Central memory CD8-positive, alpha-beta T cell (primary cell): ENCODE data around the gene CEP131.

Source experiments
- ATAC-seq: fragments of 150-1000 bp; cut with Tn5 transposase; replicated peaks from 2 replicates; pipeline ENCODE4 v1.10.0; 2022; ENCODE audit warnings: mild to moderate bottlenecking, moderate FRiP score, moderate number of reproducible peaks; ENCODE audit not compliant: poor library complexity, severe bottlenecking; ENCODE audit errors: extremely low read depth
- DNase-seq, 2 donors: peaks; one replicate each; pipeline ENCODE4 v3.0.0; 2021; ENCODE audit warnings: low spot score in 2 of 2
- H3K27ac Mint-ChIP-seq: one replicate; pipeline ENCODE4 v1.8.0; 2022; ENCODE audit warnings: low read depth, mild to moderate bottlenecking, moderate library complexity, mixed read lengths
- H3K27me3 Mint-ChIP-seq: one replicate; pipeline ENCODE4 v1.8.0; 2022; ENCODE audit warnings: mixed read lengths
- H3K36me3 Mint-ChIP-seq: one replicate; pipeline ENCODE4 v1.8.0; 2022; ENCODE audit warnings: mild to moderate bottlenecking, moderate library complexity, mixed read lengths; ENCODE audit not compliant: insufficient read depth
- H3K4me1 Mint-ChIP-seq: one replicate; pipeline ENCODE4 v1.8.0; 2022; ENCODE audit warnings: mixed read lengths
- H3K4me3 Mint-ChIP-seq: one replicate; pipeline ENCODE4 v1.8.0; 2022; ENCODE audit warnings: mild to moderate bottlenecking, moderate library complexity, mixed read lengths
- H3K9me3 Mint-ChIP-seq: one replicate; pipeline ENCODE4 v1.8.0; 2022; ENCODE audit warnings: mixed read lengths

The CEP131 gene

DNA sequence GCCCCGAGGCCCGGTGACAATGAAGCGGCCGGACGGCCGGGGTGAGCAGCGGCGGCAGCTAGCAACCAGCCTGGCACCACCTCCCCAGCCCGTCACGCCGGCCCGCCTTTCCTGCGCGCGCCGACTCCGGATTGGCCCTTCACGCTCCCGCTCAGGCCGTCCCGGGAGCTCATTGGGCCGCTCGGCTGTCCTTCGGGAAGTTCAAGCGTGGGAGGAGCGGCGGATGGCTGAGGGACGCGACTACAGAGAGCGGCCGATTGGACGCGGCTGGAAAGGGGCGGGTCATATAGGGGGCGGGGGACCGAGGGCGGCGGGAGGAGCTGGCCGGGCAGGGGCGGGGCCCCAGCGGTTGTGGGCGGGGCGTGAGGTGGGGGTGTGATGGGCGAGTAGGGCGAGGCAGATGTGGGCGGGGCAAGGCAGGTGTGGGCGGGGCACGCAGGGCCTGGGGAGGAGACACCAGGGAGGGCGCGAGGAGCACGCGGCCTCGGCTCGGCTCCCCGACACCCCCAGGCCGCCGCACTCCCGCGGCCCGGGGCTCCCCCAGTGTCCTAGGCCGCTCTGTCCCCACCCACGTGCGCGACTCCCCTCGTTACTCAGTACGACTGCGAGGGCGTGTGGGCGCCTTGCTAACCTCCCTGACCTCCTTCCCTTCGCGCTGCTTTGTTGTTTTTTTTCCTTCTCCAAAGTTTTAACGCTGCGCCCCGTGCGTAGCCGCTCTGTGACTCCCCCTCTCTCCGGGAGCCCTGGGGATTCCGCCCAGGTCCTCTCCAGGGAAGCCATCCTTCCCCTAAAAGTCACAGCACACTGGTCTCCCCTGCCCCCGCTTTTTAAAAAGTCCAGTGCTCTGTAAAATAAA, at the start of gene CEP131:
CEP131 (minus strand) TSS at position 60 of the 856 bp plus-strand sequence. CDS start 2,909 bp downstream, outside the sequence.
- Mint-ChIP-seq H3K9me3 (no peaks in the 10 kb centered on the region), H3K4me1 (peaks cover 18% of the 10 kb centered on the region), H3K27ac (peak within 1 kb of the TSS; percentile 61), H3K36me3 (peaks cover 7% of the 10 kb centered on the region), H3K27me3 (no peaks in the 10 kb centered on the region), H3K4me3 (peak within 1 kb of the TSS; percentile 78)
- ATAC-seq: peak; percentile 100
- DNase-seq: peak; percentile 98 to 99

DNA sequence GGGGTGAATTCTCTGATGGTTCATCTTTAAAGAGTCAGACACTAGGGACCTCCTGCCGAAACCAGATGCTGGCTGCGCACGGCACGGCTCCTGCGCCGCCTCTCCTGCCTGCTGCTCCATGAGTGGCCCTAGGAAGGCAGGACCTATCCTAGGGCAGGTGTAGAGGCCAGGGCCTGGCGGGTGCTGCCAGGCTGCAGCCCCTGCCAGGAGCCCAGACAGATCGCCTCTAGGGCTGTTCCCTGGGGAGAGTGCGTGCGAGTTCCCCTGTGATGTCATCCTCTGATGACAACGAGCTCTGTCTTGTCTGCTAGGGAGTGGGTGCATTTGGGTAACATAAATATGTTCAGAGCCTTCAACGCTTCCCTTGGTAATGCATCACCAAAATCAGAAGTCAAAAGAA, 48.5 kb upstream of the CEP131 start:
- Mint-ChIP-seq H3K4me3 (no peak overlapping the region), H3K9me3 (no peaks in the 10 kb centered on the region), H3K4me1 (peaks cover 4% of the 10 kb centered on the region), H3K27me3 (no peaks in the 10 kb centered on the region), H3K36me3 (peaks cover 30% of the 10 kb centered on the region), H3K27ac (no peak overlapping the region)
- no peak for DNase-seq
- ATAC-seq: no peak

- no peak overlapping the region for H3K27ac Mint-ChIP-seq
- no peaks in the 10 kb centered on the region for H3K9me3 Mint-ChIP-seq
- no peak overlapping the region for H3K4me3 Mint-ChIP-seq
- ATAC-seq: no peak
- DNase-seq: no peak
- H3K27me3 Mint-ChIP-seq: no peaks in the 10 kb centered on the region
- H3K36me3 Mint-ChIP-seq: peaks cover 29% of the 10 kb centered on the region
- H3K4me1 Mint-ChIP-seq: peaks cover 10% of the 10 kb centered on the region
Observed at GRCh38 chr17:81270279-81270678, 47.5 kb upstream of the CEP131 start.

DNA sequence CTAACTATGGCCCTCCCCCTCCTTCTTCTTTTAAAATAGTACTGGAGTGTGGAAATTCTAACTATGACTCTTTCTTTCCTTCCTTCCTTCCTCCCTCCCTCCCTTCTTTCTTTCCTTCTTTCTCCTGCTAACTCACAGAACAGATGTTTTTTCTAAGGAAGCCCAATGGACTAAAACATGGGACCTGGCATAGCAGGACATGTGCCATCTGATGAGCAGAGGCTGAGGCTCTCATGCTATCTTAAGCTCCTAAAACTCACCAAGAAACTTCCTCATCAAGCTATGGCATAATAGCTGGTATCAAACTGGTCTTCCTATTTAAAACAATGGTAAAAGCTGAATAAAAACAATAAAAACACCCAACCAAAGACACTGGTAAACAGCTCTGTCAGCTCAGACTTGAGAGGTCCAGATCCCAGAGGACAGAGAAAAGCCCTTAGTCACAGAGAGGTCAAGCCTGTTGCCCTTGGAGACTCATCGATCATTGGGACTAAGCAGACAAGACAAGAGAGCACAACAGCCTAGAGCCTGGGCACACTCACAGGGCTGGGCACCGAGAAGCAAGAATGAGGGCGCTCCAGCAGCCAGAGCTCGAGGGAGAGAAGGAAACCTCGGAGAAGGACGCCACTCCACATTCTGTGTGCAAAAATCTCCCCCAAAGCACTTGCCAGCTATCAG, 44.8 kb upstream of the CEP131 start:
- ATAC-seq (no peak), DNase-seq (no peak)
- no peak overlapping the region for H3K27ac Mint-ChIP-seq

DNA sequence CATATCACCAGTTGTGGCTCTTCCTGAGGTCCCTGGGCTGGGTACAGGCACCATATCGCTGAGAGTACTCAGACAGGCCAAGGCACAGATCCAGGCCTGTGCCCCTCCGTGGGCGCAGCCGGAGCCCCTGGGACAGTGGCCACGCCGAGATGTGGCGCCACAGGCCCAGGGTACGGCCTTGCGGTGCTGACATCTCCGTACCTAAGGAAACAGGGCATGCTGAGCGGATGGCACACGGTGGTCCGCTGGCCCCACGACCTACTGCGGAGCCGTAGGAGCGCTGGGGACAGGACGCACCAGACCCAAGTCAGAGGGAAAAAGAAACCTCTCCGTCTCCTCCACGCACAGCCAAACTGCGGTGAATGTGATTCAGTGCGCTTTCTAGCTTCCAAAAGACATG, 42.8 kb upstream of the CEP131 start:
- Mint-ChIP-seq H3K27ac (peak overlapping the region; percentile 69), H3K4me3 (no peak overlapping the region), H3K4me1 (peaks cover 10% of the 10 kb centered on the region), H3K9me3 (no peaks in the 10 kb centered on the region), H3K36me3 (peaks cover 36% of the 10 kb centered on the region), H3K27me3 (no peaks in the 10 kb centered on the region)
- ATAC-seq: no peak
- DNase-seq: no peak

More for the DNA sequence above, 44.8 kb upstream of the CEP131 start:
- Mint-ChIP-seq H3K36me3 (peaks cover 27% of the 10 kb centered on the region), H3K4me3 (no peak overlapping the region), H3K4me1 (peaks cover 10% of the 10 kb centered on the region), H3K27me3 (no peaks in the 10 kb centered on the region), H3K9me3 (no peaks in the 10 kb centered on the region)

- DNase-seq (no peak), ATAC-seq (no peak)
- Mint-ChIP-seq H3K27ac (no peak overlapping the region), H3K27me3 (no peaks in the 10 kb centered on the region), H3K36me3 (peaks cover 36% of the 10 kb centered on the region), H3K9me3 (no peaks in the 10 kb centered on the region), H3K4me3 (no peak overlapping the region), H3K4me1 (peaks cover 10% of the 10 kb centered on the region)
Observed at GRCh38 chr17:81264640-81265039, 41.9 kb upstream of the CEP131 start.

DNA sequence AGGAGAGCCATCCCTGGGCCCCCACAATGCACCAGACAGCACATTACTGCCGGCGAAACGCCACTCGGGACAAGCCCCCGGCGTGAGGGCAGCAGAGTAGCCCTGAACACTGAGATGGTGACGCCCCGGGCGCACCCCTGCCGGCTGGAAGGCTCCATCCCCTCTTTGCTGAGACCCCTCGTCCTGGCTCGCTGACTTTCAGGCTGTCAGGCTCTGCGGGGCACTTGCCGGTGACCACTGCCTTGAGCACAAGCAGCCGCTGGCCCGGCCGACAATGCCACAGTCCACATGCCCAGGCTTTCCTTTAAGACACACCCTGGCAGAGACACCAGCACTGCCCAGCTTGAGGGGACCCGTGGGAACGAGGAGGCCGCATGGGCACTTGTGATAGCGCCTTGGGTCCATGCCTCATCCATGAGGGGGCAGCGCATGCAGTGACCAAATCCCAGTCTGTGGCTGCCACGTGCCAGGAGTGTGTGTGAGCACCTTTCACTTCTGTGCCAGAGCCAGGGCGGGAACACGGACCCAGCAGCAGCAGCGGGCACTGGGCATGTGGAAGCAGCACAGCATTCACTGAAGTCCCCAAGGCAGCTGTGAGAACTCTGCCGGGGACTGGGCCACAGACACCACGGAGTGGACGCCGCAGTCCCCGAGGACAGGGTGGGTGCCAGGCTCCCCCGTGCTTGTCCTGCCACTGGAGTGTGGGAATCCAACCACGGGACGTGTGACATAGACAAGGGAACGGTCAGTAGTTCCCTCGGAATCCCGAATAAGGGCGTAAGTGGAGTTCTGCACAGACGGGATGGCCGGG, 40.8 kb upstream of the CEP131 start:
- Mint-ChIP-seq H3K4me3 (no peak overlapping the region), H3K4me1 (peaks cover 10% of the 10 kb centered on the region), H3K27me3 (no peaks in the 10 kb centered on the region), H3K27ac (no peak overlapping the region), H3K9me3 (no peaks in the 10 kb centered on the region), H3K36me3 (peaks cover 36% of the 10 kb centered on the region)
- DNase-seq (no peak), ATAC-seq (no peak)

DNA sequence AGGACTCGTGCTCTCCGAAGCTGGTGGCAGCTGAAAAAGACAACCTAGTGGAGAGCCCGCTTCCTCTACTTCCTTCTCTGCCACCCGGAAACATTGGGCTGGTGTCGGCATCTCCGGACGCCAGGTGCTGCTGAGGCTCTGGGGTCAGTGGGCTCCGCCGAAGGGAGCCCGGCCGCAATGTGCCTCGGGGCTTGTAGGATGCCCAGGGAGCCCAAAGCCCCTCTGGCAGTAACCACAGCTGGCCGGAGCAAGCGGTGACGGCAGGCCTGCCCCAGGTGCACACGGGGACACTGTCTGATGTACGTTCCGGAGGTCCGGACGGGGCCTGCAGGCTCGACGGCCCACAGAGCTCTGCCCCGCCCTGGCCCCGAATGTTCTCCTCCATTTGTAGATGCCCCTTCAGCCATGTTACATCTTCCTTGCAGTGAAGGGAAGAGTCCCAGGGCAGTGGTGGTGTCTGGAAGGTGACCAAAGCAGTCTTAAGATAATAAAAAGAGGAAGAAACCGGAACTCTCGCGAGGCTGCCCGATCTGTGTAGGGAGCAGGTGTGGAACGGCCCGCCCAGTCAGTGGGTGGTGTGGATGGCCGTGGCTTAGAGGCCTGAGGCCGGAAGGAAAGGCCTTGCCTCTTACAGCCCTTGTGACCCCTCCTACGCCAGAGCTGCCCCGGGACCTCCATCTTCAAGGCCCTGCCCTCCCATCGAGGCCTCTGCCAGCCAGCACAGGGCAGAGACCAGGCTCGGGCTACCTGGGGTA, 39.0 kb upstream of the CEP131 start:
- H3K27ac Mint-ChIP-seq: no peak overlapping the region
- DNase-seq (no peak), ATAC-seq (no peak)
- no peak overlapping the region for H3K4me3 Mint-ChIP-seq
- no peaks in the 10 kb centered on the region for H3K9me3 Mint-ChIP-seq
- no peaks in the 10 kb centered on the region for H3K27me3 Mint-ChIP-seq
- peaks cover 26% of the 10 kb centered on the region for H3K36me3 Mint-ChIP-seq
- H3K4me1 Mint-ChIP-seq: peaks cover 5% of the 10 kb centered on the region

- H3K4me3 Mint-ChIP-seq: no peak overlapping the region
- DNase-seq (no peak), ATAC-seq (no peak)
- H3K27ac Mint-ChIP-seq: no peak overlapping the region
- peaks cover 20% of the 10 kb centered on the region for H3K36me3 Mint-ChIP-seq
- peaks cover 5% of the 10 kb centered on the region for H3K4me1 Mint-ChIP-seq
- no peaks in the 10 kb centered on the region for H3K27me3 Mint-ChIP-seq
- H3K9me3 Mint-ChIP-seq: no peaks in the 10 kb centered on the region
Observed at GRCh38 chr17:81261096-81261495, 38.3 kb upstream of the CEP131 start.

DNA sequence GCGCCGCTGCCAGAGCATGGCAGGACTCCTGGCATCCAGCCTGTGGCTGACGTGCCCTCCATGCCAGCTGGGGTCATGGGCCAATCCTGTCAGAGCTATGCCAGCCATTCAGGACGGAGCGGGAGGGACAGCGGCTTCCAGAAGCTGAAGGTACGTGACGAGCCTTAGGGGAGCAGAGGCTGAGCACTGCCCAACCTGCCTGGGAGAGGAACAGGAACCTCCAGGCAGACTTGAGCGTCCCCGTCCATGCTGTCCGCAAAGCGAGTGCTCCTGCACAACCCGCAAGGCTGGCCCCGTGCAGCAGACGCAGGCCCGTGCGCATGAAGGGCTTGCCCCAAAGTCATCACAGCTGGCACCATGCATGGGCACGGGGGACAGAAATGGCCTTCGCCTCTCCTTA, 37.9 kb upstream of the CEP131 start:
- Mint-ChIP-seq H3K9me3 (no peaks in the 10 kb centered on the region), H3K27me3 (no peaks in the 10 kb centered on the region), H3K4me3 (no peak overlapping the region), H3K36me3 (peaks cover 19% of the 10 kb centered on the region), H3K27ac (no peak overlapping the region), H3K4me1 (peaks cover under 1% of the 10 kb centered on the region)
- DNase-seq: no peak
- no peak for ATAC-seq

DNA sequence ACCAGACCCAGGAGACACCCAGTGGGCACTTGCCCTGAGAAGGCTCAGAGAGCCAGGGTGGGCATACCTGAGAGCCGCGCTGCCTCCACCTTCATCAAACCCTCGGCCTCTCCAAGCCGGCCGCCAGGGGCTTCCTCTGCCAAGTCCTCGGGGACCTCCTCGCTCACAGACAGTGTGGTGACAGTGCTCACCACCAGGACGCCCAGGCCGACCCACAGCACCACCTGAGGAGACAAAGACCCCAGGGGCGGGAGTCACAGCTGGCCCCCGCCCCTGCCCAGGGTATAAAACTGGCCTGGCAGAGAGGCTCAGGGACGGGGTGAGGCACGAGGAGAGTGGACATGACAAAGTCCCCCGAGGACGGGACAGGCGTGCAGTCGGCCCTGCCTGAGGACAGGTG, 37.4 kb upstream of the CEP131 start:
- Mint-ChIP-seq H3K27ac (no peak overlapping the region), H3K27me3 (no peaks in the 10 kb centered on the region), H3K9me3 (no peaks in the 10 kb centered on the region), H3K4me3 (no peak overlapping the region), H3K36me3 (peaks cover 17% of the 10 kb centered on the region), H3K4me1 (no peaks in the 10 kb centered on the region)
- DNase-seq (no peak), ATAC-seq (no peak)

GRCh38 chr17:81259058-81259605, 36.4 kb upstream of the CEP131 start:
- Mint-ChIP-seq H3K4me3 (no peak overlapping the region), H3K27ac (no peak overlapping the region), H3K9me3 (no peaks in the 10 kb centered on the region), H3K36me3 (peaks cover 16% of the 10 kb centered on the region), H3K27me3 (no peaks in the 10 kb centered on the region), H3K4me1 (no peaks in the 10 kb centered on the region)
- DNase-seq: no peak
- ATAC-seq: no peak
